GM20000 (cell line): ENCODE measurements around the gene CAP2.

Source experiments
- DNase-seq: peaks from one replicate; pipeline ENCODE4 v3.0.0; 2012; ENCODE audit warnings: low spot score
- TF ChIP-seq, protein P1 (sequence below): IDR thresholded peaks from 2 replicates; pipeline ENCODE4 v1.5.1; 2012; ENCODE audit warnings: mild to moderate bottlenecking, control low read depth; ENCODE audit errors: extremely low read depth, missing control alignments

The CAP2 gene

DNA sequence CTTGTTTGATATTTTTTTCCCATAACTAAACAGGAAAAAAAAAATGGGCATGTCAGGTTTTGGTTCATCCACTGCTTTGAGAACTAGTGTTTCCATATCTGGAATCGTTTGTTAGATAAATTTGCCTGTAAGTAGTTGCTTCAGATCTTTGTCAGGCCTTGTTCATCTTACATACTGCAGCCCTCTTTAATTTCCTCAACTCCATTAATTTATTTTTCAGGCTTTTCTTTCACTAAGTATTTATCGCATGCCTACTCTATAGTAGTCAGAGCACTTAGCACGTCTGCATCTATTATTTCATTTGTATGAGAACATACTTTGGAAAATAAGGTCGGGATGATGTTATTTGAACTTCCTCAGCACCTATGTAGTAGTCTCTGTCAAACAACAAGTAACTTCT lies 80.9 kb downstream of the CAP2 start:
- no peak for DNase-seq
- TF ChIP-seq, protein P1, sequence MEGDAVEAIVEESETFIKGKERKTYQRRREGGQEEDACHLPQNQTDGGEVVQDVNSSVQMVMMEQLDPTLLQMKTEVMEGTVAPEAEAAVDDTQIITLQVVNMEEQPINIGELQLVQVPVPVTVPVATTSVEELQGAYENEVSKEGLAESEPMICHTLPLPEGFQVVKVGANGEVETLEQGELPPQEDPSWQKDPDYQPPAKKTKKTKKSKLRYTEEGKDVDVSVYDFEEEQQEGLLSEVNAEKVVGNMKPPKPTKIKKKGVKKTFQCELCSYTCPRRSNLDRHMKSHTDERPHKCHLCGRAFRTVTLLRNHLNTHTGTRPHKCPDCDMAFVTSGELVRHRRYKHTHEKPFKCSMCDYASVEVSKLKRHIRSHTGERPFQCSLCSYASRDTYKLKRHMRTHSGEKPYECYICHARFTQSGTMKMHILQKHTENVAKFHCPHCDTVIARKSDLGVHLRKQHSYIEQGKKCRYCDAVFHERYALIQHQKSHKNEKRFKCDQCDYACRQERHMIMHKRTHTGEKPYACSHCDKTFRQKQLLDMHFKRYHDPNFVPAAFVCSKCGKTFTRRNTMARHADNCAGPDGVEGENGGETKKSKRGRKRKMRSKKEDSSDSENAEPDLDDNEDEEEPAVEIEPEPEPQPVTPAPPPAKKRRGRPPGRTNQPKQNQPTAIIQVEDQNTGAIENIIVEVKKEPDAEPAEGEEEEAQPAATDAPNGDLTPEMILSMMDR: no peak

- no peak for DNase-seq
- TF ChIP-seq, protein P1: no peak
Measured at GRCh38 chr6:17475606-17476244, 82.3 kb downstream of the CAP2 start.

DNA sequence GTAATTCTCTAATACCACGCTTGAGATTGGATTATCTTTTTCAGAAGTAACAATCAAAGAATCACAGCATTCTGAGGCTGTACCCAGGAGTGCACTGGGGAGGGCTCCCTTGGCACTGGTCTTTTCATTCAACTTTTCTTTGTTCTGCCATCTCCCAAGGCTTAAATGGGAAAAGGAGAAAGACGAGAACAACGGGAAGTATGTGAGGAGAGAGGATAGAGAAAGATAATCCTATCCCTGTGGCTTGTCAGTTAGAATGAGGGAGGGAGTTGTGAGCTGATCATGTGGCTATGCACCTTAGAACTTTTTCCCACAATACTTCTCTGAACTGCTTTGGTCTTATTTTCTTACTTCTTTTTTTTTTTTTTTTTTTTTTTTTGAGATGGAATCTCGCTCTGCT lies 83.1 kb downstream of the CAP2 start:
- DNase-seq: no peak

GRCh38 chr6:17477356-17477755 lies 84.0 kb downstream of the CAP2 start:
- TF ChIP-seq, protein P1: no peak
- no peak for DNase-seq

More for the DNA sequence above, 83.1 kb downstream of the CAP2 start:
- TF ChIP-seq, protein P1: no peak

DNA sequence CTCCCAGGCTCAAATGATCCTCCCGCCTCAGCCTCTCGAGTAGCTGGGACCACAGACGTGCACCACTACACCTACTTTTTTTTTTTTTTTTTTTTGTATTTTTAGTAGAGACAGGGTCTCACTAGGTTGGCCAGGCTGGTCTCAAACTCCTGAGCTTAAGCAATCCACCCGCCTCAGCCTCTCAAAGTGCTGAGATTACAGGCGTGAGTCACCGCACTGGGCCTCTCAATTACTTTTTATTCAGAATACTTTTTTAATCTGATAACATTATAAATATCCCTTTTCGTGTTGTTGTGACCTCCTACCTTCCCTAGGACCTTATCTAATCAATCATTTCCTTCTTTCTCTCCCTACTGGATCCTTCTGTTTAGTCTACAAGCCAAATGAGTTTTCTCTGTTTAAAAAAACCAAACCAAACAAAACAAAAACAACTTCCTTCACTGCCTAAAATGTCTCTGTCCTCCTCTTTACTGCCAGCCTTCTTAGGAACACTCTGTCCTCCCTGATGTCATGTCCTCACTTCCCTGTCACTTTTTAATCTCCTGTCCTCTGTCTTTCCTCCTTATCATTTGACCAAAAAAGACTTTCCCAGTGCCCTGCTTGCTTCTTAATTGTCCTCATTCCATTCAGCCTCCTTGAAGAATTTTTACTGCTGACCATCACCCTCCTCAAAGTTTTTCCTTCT lies 85.0 kb downstream of the CAP2 start:
- TF ChIP-seq, protein P1: no peak
- no peak for DNase-seq

- TF ChIP-seq, protein P1: no peak
- no peak for DNase-seq
Measured at GRCh38 chr6:17478946-17479345, 85.6 kb downstream of the CAP2 start.

DNA sequence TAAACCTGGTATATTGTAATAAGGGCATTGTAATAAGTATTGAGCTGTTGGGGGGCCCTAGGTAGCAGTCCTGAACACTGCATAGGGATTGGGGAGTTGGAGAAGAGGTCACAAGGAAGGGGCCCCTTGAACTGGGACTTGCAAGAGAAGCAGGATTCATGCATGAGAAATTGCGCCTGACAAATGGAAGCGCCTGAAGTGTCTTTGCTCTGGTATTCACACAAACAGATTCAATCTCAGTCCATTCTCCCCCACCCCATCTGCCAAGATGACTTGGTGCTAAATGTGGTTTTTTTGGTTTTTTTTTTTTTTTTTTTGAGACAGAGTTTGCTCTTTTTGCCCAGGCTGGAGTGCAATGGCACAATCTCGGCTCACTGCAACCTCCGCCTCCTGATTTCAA lies 87.1 kb downstream of the CAP2 start:
- DNase-seq: no peak
- TF ChIP-seq, protein P1: no peak
